WTC11 (cell line): ENCODE measurements around the gene CD209. TPM values are rescaled to one million over a fixed set of nuclear protein-coding genes. Genes with fewer than 3 reads are reported as not detected.

ENCODE experiments used
- ATAC-seq: fragments of 200-7000 bp; cut with Tn5 transposase; 2 replicates; pipeline ENCODE4 v1.10.0; 2021; ENCODE audit warnings: mild to moderate bottlenecking, moderate library complexity
- CTCF ChIA-PET: fragments of 300-600 bp; sonication (Branson Sonifier 250); formaldehyde crosslinking; loops from one replicate; lab custom pipeline; 2021; ENCODE audit warnings: antibody characterized with exemption; lab: Charles Lee
- POLR2A ChIA-PET: fragments of 350-600 bp; sonication (Branson Sonifier 250); formaldehyde crosslinking; loops from one replicate; lab custom pipeline; 2021; ENCODE audit warnings: antibody characterized with exemption; lab: Charles Lee
- DNase-seq: peaks from one replicate; pipeline ENCODE4 v3.0.0; 2021; ENCODE audit warnings: low spot score
- H3K27ac Mint-ChIP-seq: 2 replicates; pipeline ENCODE4 v1.8.0; 2021; ENCODE audit warnings: mixed read lengths
- H3K27me3 Mint-ChIP-seq: 2 replicates; pipeline ENCODE4 v1.8.0; 2021; ENCODE audit warnings: low read depth, mild to moderate bottlenecking, moderate library complexity, mixed read lengths
- H3K36me3 Mint-ChIP-seq: 2 replicates; pipeline ENCODE4 v1.8.0; 2021; ENCODE audit warnings: mixed read lengths
- H3K4me1 Mint-ChIP-seq: 2 replicates; pipeline ENCODE4 v1.8.0; 2022; ENCODE audit warnings: mixed read lengths
- H3K4me3 Mint-ChIP-seq: 2 replicates; pipeline ENCODE4 v1.8.0; 2021; ENCODE audit warnings: mild to moderate bottlenecking, moderate library complexity, mixed read lengths
- H3K9me3 Mint-ChIP-seq: 2 replicates; pipeline ENCODE4 v1.8.0; 2021; ENCODE audit warnings: mixed read lengths
- AFF4 ChIP-seq: sonication (generic); formaldehyde crosslinking; IDR thresholded peaks from 2 replicates; pipeline ENCODE4 v1.8.1; 2023; ENCODE audit warnings: mild to moderate bottlenecking, missing genetic modification reagents, borderline replicate concordance
- ATF2 ChIP-seq: sonication (generic); formaldehyde crosslinking; IDR thresholded peaks from 2 replicates; pipeline ENCODE4 v1.8.1; 2022; ENCODE audit warnings: low read depth, missing genetic modification reagents, borderline replicate concordance
- ELF4 ChIP-seq: sonication (generic); formaldehyde crosslinking; IDR thresholded peaks from 2 replicates; pipeline ENCODE4 v1.8.1; 2022; ENCODE audit warnings: low read depth, mild to moderate bottlenecking, moderate library complexity, missing genetic modification reagents
- FOXP4 ChIP-seq: sonication (generic); formaldehyde crosslinking; IDR thresholded peaks from 2 replicates; pipeline ENCODE4 v1.8.0; 2022; ENCODE audit warnings: mild to moderate bottlenecking, missing genetic modification reagents
- MYBL2 ChIP-seq: sonication (generic); formaldehyde crosslinking; IDR thresholded peaks from 2 replicates; pipeline ENCODE4 v1.8.1; 2023; ENCODE audit warnings: mild to moderate bottlenecking, moderate library complexity, missing genetic modification reagents
- NFATC4 ChIP-seq: fragments of 250-450 bp; sonication (Bioruptor Pico); IDR thresholded peaks from 2 replicates; pipeline ENCODE4 v1.9.0; 2021; ENCODE audit warnings: mild to moderate bottlenecking
- PREB ChIP-seq: sonication (generic); formaldehyde crosslinking; IDR thresholded peaks from 2 replicates; pipeline ENCODE4 v1.8.1; 2022; ENCODE audit warnings: mild to moderate bottlenecking, missing genetic modification reagents, moderate library complexity, borderline replicate concordance
- SP1 ChIP-seq: sonication (generic); formaldehyde crosslinking; conservative IDR thresholded peaks from 2 replicates; pipeline ENCODE4 v1.8.1; 2022; ENCODE audit warnings: missing genetic modification reagents
- ZBTB43 ChIP-seq: sonication (generic); formaldehyde crosslinking; IDR thresholded peaks from 2 replicates; pipeline ENCODE4 v1.8.1; 2023; ENCODE audit warnings: mild to moderate bottlenecking, missing genetic modification reagents
- ZNF121 ChIP-seq: sonication (generic); formaldehyde crosslinking; IDR thresholded peaks from 2 replicates; pipeline ENCODE4 v1.8.0; 2023; ENCODE audit warnings: missing genetic modification reagents
- ZNF138 ChIP-seq: sonication (generic); formaldehyde crosslinking; conservative IDR thresholded peaks from 2 replicates; pipeline ENCODE4 v1.8.1; 2022; ENCODE audit warnings: mild to moderate bottlenecking, moderate library complexity, missing genetic modification reagents
- ZNF281 ChIP-seq: sonication (generic); formaldehyde crosslinking; IDR thresholded peaks from 2 replicates; pipeline ENCODE4 v1.8.0; 2023; ENCODE audit warnings: mild to moderate bottlenecking, missing genetic modification reagents
- ZNF317 ChIP-seq: sonication (generic); formaldehyde crosslinking; IDR thresholded peaks from 2 replicates; pipeline ENCODE4 v1.8.1; 2023; ENCODE audit warnings: low read depth, mild to moderate bottlenecking, moderate library complexity, missing genetic modification reagents, borderline replicate concordance
- ZNF416 ChIP-seq: fragments of 250-450 bp; sonication (Bioruptor Pico); IDR thresholded peaks from 2 replicates; pipeline ENCODE4 v1.9.0; 2021; ENCODE audit warnings: mild to moderate bottlenecking, inconsistent platforms
- ZNF423 ChIP-seq: fragments of 250-450 bp; sonication (Bioruptor Pico); IDR thresholded peaks from 2 replicates; pipeline ENCODE4 v2.1.2; 2022; ENCODE audit warnings: mild to moderate bottlenecking, moderate library complexity
- total RNA-seq: library from RNA; stranded (reverse); gene quantifications from 3 replicates; pipeline ENCODE4 v1.2.3, GENCODE V29; 2021
- TF ChIP-seq, protein P1 (sequence below): fragments of 250-450 bp; sonication (Bioruptor Pico); IDR thresholded peaks from 2 replicates; pipeline ENCODE4 v1.9.0; 2021; ENCODE audit warnings: moderate library complexity, mild to moderate bottlenecking, inconsistent platforms, borderline replicate concordance

The CD209 gene
- total RNA-seq, 1 experiment from 2014 or later: not detected

DNA sequence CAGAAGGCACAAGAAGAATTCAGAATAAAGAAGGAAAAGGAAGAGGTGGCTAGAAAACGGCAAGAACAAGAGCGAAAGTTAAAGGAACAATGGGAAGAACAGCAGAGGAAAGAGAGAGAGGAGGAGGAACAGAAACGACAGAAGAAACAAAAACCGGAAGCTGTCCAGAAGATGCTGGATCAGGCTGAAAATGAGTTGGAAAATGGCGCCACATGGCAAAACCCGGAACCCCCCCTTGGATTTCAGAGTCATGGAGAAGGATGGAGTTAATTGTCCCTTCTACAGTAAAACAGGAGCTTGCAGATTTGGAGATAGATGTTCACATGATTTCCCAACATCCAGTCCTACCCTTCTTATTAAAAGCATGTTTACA, 6.7 kb downstream of the CD209 start:
- Mint-ChIP-seq H3K9me3 (no peaks in the 10 kb centered on the region), H3K27ac (no peak overlapping the region), H3K4me1 (no peaks in the 10 kb centered on the region), H3K36me3 (no peaks in the 10 kb centered on the region), H3K27me3 (peaks cover 32% of the 10 kb centered on the region), H3K4me3 (no peak overlapping the region)
- POLR2A ChIA-PET: no interaction called here
- CTCF ChIA-PET: no interaction called here
- DNase-seq (no peak), ATAC-seq (no peak)
- TF ChIP-seq ZNF138 (CRISPR knock-in tag) (no peak), NFATC4 (CRISPR knock-in tag) (no peak), ZNF416 (no peak), SP1 (CRISPR knock-in tag) (no peak), ELF4 (CRISPR knock-in tag) (no peak), FOXP4 (CRISPR knock-in tag) (no peak), MYBL2 (CRISPR knock-in tag) (no peak), ZNF317 (no peak), ZNF281 (CRISPR knock-in tag) (no peak), AFF4 (CRISPR knock-in tag) (no peak), ZNF121 (CRISPR knock-in tag) (no peak), ZBTB43 (CRISPR knock-in tag) (no peak), PREB (CRISPR knock-in tag) (no peak), ZNF423 (CRISPR knock-in tag) (no peak), ATF2 (CRISPR knock-in tag) (no peak)
- TF ChIP-seq, protein P1, sequence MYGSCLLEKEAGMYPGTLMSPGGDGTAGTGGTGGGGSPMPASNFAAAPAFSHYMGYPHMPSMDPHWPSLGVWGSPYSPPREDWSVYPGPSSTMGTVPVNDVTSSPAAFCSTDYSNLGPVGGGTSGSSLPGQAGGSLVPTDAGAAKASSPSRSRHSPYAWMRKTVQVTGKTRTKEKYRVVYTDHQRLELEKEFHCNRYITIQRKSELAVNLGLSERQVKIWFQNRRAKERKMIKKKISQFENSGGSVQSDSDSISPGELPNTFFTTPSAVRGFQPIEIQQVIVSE (CRISPR knock-in tag): no peak
